Natural killer cell (primary cell): ENCODE data around the gene SHISA8. TPM values are rescaled to one million over a fixed set of nuclear protein-coding genes. Genes with fewer than 3 reads are reported as not detected.

Experiments used
- ATAC-seq, 3 donors: fragments of 150-1000 bp in 2 of 3; fragments of 200-7000 bp in 1 of 3; cut with Tn5 transposase; 1 replicate in 1 of 3; 2 replicates in 2 of 3; pipeline ENCODE4 v1.10.0; 2021; ENCODE audit warnings: mild to moderate bottlenecking in 2 of 3, moderate library complexity in 2 of 3
- DNase-seq, 2 donors: peaks; one replicate each; pipeline versions ENCODE4 v3.0.0 to v3.0.0-alpha.2; 2013 to 2021; ENCODE audit warnings: mixed read lengths in 1 of 2
- H3K27ac ChIP-seq: one replicate; pipeline ENCODE4 v1.5.1; 2013; ENCODE audit warnings: mild to moderate bottlenecking, low read length
- H3K27me3 ChIP-seq: one replicate; pipeline ENCODE4 v1.6.1; 2013; ENCODE audit warnings: low read length; ENCODE audit not compliant: control insufficient read depth, insufficient read depth
- H3K36me3 ChIP-seq: one replicate; pipeline ENCODE4 v1.6.1; 2013; ENCODE audit warnings: low read length; ENCODE audit not compliant: control insufficient read depth, insufficient read depth
- H3K4me1 ChIP-seq: one replicate; pipeline ENCODE4 v1.6.1; 2013; ENCODE audit warnings: low read length; ENCODE audit not compliant: control insufficient read depth, insufficient read depth
- H3K4me3 ChIP-seq: one replicate; pipeline ENCODE4 v1.5.1; 2013; ENCODE audit warnings: low read length
- H3K9me3 ChIP-seq: one replicate; pipeline ENCODE4 v1.6.1; 2013; ENCODE audit warnings: low read length; ENCODE audit not compliant: control insufficient read depth, insufficient read depth
- H3K27ac Mint-ChIP-seq, 2 donors: one replicate each; pipeline ENCODE4 v1.8.0; 2022; ENCODE audit warnings: mild to moderate bottlenecking in 2 of 2, mixed read lengths in 2 of 2, moderate library complexity in 1 of 2
- H3K27me3 Mint-ChIP-seq, 2 donors: one replicate each; pipeline ENCODE4 v1.8.0; 2022; ENCODE audit warnings: low read depth in 2 of 2, mixed read lengths in 2 of 2
- H3K36me3 Mint-ChIP-seq: one replicate; pipeline ENCODE4 v1.8.0; 2022; ENCODE audit warnings: mixed read lengths
- H3K4me1 Mint-ChIP-seq, 2 donors: one replicate each; pipeline ENCODE4 v1.8.0; 2022; ENCODE audit warnings: mixed read lengths in 2 of 2
- H3K4me3 Mint-ChIP-seq: one replicate; pipeline ENCODE4 v1.8.0; 2022; ENCODE audit warnings: mild to moderate bottlenecking, moderate library complexity, mixed read lengths
- H3K9me3 Mint-ChIP-seq, 2 donors: one replicate each; pipeline ENCODE4 v1.8.0; 2022; ENCODE audit warnings: mixed read lengths in 2 of 2
- WGBS: methylation state at CpG from one replicate; pipeline ENCODE4 v1.1.7; 2013; ENCODE audit warnings: missing lambda C conversion rate; ENCODE audit not compliant: insufficient coverage; 5-methylcytosine and 5-hydroxymethylcytosine counted together
- intact Hi-C: fragments of 100-400 bp; cut with micrococcal nuclease; formaldehyde crosslinking; loops from one replicate; pipeline ENCODE4 v1.14.2; 2022
- total RNA-seq, 4 donors: library from RNA; stranded (reverse); fragments of 120-200 nt in 1 of 4; gene quantifications; one replicate each; pipeline versions ENCODE4 v1.2.3 to v1.2.4, GENCODE V29; 2013 to 2022
- TF ChIP-seq, protein P1 (sequence below): fragments of 200-600 bp; IDR thresholded peaks from one replicate; pipeline ENCODE4 v1.8.0; 2022; ENCODE audit warnings: antibody characterized with exemption

The SHISA8 gene
- total RNA-seq, 3 donors from 2014 or later (not counting 1 experiment from before 2014, with no cell fraction given) = 0.24 TPM; not detected in 2

DNA sequence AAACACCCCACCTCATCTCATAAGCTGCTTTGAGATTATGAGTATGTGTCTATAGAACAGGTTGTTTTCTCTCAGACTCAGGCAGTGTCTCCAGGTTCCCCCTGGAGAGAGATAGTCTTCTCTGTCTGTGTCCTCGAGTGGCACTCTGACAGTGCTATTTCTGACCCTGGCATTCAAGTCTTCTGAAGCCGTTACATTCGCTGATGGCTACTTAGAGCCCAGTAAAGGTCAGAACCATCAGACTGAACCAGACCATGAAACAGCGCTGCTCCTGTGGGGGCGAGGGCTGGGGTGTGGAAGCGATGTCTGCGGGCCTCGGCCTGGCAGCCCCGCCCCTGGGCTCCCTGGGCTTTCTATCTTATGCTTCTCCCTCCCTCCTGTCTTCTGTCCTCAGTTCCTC is 23.5 kb downstream of the SHISA8 start:
- intact Hi-C loops = no loop called here
- Mint-ChIP-seq H3K4me1 (no peaks in the 10 kb centered on the region), H3K36me3 (peaks cover 10% of the 10 kb centered on the region), H3K27me3 (no peaks in the 10 kb centered on the region), H3K4me3 (no peak overlapping the region), H3K9me3 (no peaks in the 10 kb centered on the region), H3K27ac (no peak overlapping the region)
- WGBS = 98% methylated on average over 9 of the region's 9 CpGs
- DNase-seq (no peak), ATAC-seq (no peak)
- no peak overlapping the region for H3K4me3 ChIP-seq
- H3K9me3 ChIP-seq = no peaks in the 10 kb centered on the region
- H3K4me1 ChIP-seq = no peaks in the 10 kb centered on the region
- no peaks in the 10 kb centered on the region for H3K27me3 ChIP-seq
- H3K36me3 ChIP-seq = peaks cover 45% of the 10 kb centered on the region
- no peak overlapping the region for H3K27ac ChIP-seq
- TF ChIP-seq, protein P1, sequence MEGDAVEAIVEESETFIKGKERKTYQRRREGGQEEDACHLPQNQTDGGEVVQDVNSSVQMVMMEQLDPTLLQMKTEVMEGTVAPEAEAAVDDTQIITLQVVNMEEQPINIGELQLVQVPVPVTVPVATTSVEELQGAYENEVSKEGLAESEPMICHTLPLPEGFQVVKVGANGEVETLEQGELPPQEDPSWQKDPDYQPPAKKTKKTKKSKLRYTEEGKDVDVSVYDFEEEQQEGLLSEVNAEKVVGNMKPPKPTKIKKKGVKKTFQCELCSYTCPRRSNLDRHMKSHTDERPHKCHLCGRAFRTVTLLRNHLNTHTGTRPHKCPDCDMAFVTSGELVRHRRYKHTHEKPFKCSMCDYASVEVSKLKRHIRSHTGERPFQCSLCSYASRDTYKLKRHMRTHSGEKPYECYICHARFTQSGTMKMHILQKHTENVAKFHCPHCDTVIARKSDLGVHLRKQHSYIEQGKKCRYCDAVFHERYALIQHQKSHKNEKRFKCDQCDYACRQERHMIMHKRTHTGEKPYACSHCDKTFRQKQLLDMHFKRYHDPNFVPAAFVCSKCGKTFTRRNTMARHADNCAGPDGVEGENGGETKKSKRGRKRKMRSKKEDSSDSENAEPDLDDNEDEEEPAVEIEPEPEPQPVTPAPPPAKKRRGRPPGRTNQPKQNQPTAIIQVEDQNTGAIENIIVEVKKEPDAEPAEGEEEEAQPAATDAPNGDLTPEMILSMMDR = no peak

DNA sequence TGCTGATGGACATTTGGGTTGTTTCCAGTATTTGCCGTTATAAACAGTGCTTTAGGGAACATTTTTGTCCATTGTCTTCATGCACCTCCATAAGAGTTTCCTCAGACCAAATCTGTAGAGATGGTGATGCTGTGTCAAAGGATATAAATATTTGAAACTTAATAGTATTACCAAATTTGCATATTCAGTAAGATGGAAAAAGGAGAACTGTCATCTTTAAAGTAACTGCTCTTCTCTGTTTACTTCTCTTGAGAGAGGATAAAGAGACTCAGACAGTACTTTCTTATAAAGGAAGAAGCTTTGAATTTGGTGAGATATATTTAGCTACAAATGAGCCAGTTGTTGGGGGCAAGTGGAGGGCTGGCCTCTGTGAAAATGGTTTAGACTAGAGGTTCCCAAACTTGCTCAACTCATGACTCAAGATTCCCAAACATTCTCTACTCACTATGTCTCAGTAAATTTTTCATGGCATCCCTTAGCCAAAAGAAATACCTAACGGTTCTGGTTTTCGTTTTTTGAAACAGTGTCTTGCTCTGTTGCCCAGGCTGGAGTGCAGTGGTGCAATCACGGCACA is 26.2 kb downstream of the SHISA8 start:
- Histone ChIP-seq H3K4me1 (peaks cover 10% of the 10 kb centered on the region), H3K4me3 (no peak overlapping the region), H3K9me3 (no peaks in the 10 kb centered on the region), H3K27me3 (no peaks in the 10 kb centered on the region), H3K36me3 (peaks cover 61% of the 10 kb centered on the region), H3K27ac (no peak overlapping the region)
- intact Hi-C loops = no loop called here
- Mint-ChIP-seq H3K36me3 (peaks cover 17% of the 10 kb centered on the region), H3K27me3 (no peaks in the 10 kb centered on the region), H3K4me1 (no peaks in the 10 kb centered on the region), H3K9me3 (no peaks in the 10 kb centered on the region), H3K27ac (peak overlapping the region in 1 of 2 donors; percentile 36), H3K4me3 (no peak overlapping the region)
- DNase-seq (no peak), ATAC-seq (no peak)
- WGBS = 97% methylated on average over 3 of the region's 4 CpGs
- TF ChIP-seq, protein P1 = no peak

DNA sequence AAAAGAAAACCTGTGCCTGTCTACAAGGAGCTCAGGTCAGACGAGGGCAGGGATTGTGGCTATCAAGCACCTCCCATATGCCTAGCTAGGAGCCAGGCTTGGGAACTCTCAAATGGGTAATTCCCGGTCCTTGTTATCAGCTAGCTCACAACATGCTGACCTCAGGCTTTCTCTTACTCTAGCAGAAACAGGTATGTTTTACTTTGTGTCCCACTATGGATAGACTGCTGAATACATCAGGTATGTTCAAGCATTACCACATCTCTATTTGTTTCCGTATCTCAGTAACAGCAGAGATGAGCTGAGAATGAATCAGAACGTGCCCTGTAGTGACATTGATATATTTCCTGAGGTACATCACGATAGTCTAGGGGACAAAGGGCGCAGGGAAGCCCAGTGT is 29.4 kb downstream of the SHISA8 start:
- Mint-ChIP-seq H3K4me3 (no peak overlapping the region), H3K27me3 (no peaks in the 10 kb centered on the region), H3K27ac (no peak overlapping the region), H3K36me3 (peaks cover 32% of the 10 kb centered on the region), H3K4me1 (peaks cover 0 to 5% of the 10 kb centered on the region in 2 donors), H3K9me3 (no peaks in the 10 kb centered on the region)
- DNase-seq (no peak), ATAC-seq (no peak)
- H3K27me3 ChIP-seq = no peaks in the 10 kb centered on the region
- WGBS = 95% methylated on average over 6 of the region's 6 CpGs
- H3K27ac ChIP-seq = no peak overlapping the region
- peaks cover 67% of the 10 kb centered on the region for H3K36me3 ChIP-seq
- H3K9me3 ChIP-seq = no peaks in the 10 kb centered on the region
- intact Hi-C loops = no loop called here
- peaks cover 15% of the 10 kb centered on the region for H3K4me1 ChIP-seq
- TF ChIP-seq, protein P1 = no peak
- H3K4me3 ChIP-seq = no peak overlapping the region

DNA sequence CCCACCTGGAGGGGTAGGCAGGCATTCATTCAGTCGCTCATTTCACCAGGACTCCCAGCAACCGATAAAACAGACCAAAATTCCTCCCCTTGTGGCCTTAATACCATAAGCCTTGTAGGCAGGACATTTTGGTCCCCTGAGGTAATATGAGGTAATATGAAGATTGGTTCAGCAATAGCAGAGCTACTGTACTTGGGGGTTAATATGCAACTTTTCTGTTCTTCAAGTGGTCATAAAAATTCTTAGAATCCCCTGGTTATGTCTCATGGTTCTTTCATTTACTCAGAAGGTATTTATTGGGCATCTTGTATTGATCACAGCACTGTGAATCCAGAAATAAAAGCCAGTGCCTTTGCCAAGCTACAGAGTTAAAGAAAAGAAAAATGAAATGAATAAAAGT is 29.8 kb downstream of the SHISA8 start:
- H3K4me1 ChIP-seq = peaks cover 15% of the 10 kb centered on the region
- no peak overlapping the region for H3K27ac ChIP-seq
- Mint-ChIP-seq H3K4me3 (no peak overlapping the region), H3K27me3 (no peaks in the 10 kb centered on the region), H3K36me3 (peaks cover 32% of the 10 kb centered on the region), H3K4me1 (peaks cover 0 to 5% of the 10 kb centered on the region in 2 donors), H3K27ac (no peak overlapping the region), H3K9me3 (no peaks in the 10 kb centered on the region)
- WGBS = 100% methylated on average over 2 of the region's 2 CpGs
- TF ChIP-seq, protein P1 = no peak
- peaks cover 66% of the 10 kb centered on the region for H3K36me3 ChIP-seq
- no peaks in the 10 kb centered on the region for H3K27me3 ChIP-seq
- DNase-seq = no peak
- H3K4me3 ChIP-seq = no peak overlapping the region
- intact Hi-C loops = no loop called here
- ATAC-seq = no peak
- H3K9me3 ChIP-seq = no peaks in the 10 kb centered on the region
